Kidney epithelial cell (primary cell): Measurements from ENCODE around the gene ZSWIM4. TPM values are rescaled to one million over a fixed set of nuclear protein-coding genes. Genes with fewer than 3 reads are reported as not detected.

ENCODE experiments used
- DNase-seq: peaks from one replicate; pipeline ENCODE4 v3.0.0-alpha.2; 2010; ENCODE audit warnings: low read depth
- H3K27me3 ChIP-seq: 2 replicates; pipeline ENCODE4 v1.6.0; 2011; ENCODE audit warnings: low read length; ENCODE audit not compliant: control insufficient read depth, insufficient read depth
- H3K36me3 ChIP-seq: 2 replicates; pipeline ENCODE4 v1.5.1; 2011; ENCODE audit warnings: low read length; ENCODE audit not compliant: control insufficient read depth, insufficient read depth
- H3K4me3 ChIP-seq: 2 replicates; pipeline ENCODE4 v1.5.1; 2011; ENCODE audit warnings: low read depth, mild to moderate bottlenecking, control low read depth, low read length
- CTCF ChIP-seq: IDR thresholded peaks from 2 replicates; pipeline ENCODE4 v1.5.1; 2011; ENCODE audit warnings: mild to moderate bottlenecking, moderate library complexity, low read length, control low read depth, inconsistent platforms; ENCODE audit not compliant: insufficient read depth, poor library complexity, severe bottlenecking
- total RNA-seq: library from RNA; depleted of rRNA; stranded (reverse); fragments of >200 nt; gene quantifications from 2 replicates; pipeline ENCODE4 v1.2.3, GENCODE V29; 2015

ZSWIM4 gene
- total RNA-seq, 1 donor from 2014 or later: 25.7 TPM

GRCh38 chr19:13831537-13832467 is 36.6 kb downstream of the ZSWIM4 start:
- peaks cover 4% of the 10 kb centered on the region for H3K36me3 ChIP-seq

GRCh38 chr19:13833330-13834243 is 38.3 kb downstream of the ZSWIM4 start:
- peak overlapping the region; percentile 7 for H3K4me3 ChIP-seq
- peaks cover 2% of the 10 kb centered on the region for H3K36me3 ChIP-seq
- TF ChIP-seq CTCF: peak; percentile 59
- H3K27me3 ChIP-seq: no peaks in the 10 kb centered on the region
- no peak for DNase-seq

More at GRCh38 chr19:13831537-13832467, 36.6 kb downstream of the ZSWIM4 start:
- H3K27me3 ChIP-seq: no peaks in the 10 kb centered on the region
- no peak for TF ChIP-seq CTCF
- no peak for DNase-seq
- H3K4me3 ChIP-seq: no peak overlapping the region

- DNase-seq: no peak
- Histone ChIP-seq H3K36me3 (peaks cover 2% of the 10 kb centered on the region), H3K27me3 (no peaks in the 10 kb centered on the region), H3K4me3 (no peak overlapping the region)
- no peak for TF ChIP-seq CTCF
These were observed 39.2 kb downstream of the ZSWIM4 start for GRCh38 chr19:13834244-13835069.

- peaks cover 2% of the 10 kb centered on the region for H3K36me3 ChIP-seq
These were observed 40.8 kb downstream of the ZSWIM4 start for GRCh38 chr19:13835791-13836723.

More at GRCh38 chr19:13835791-13836723, 40.8 kb downstream of the ZSWIM4 start:
- TF ChIP-seq CTCF: no peak
- no peak for DNase-seq
- H3K4me3 ChIP-seq: no peak overlapping the region
- H3K27me3 ChIP-seq: no peaks in the 10 kb centered on the region
